ENCODE data around the gene ATRN. TPM values are rescaled to one million over a fixed set of nuclear protein-coding genes. Genes with fewer than 3 reads are reported as not detected.

The ATRN gene
- total RNA-seq, 1 experiment from 2014 or later, result 28.3 TPM

GRCh38 chr20:3674447-3674846, 203.6 kb downstream of the ATRN start:
- Mint-ChIP-seq H3K27ac (ENCODE audit: unreplicated experiment) (no peak overlapping the region), H3K4me3 (ENCODE audit: low read depth, unreplicated experiment) (no peak overlapping the region), H3K27me3 (ENCODE audit: unreplicated experiment) (peaks cover 88% of the 10 kb centered on the region), H3K9me3 (ENCODE audit: low read depth, unreplicated experiment) (no peaks in the 10 kb centered on the region), H3K4me1 (ENCODE audit: low read depth, unreplicated experiment) (no peaks in the 10 kb centered on the region), H3K36me3 (ENCODE audit: insufficient read depth, unreplicated experiment) (no peaks in the 10 kb centered on the region)
- intact Hi-C loops (cut with micrococcal nuclease; ENCODE audit: unreplicated experiment), result no loop called here
- DNase-seq, result no peak
- CTCF ChIA-PET, result interaction anchor here (0.6 kb wide), 1 partner anchor 19 kb away, joined by 4 read pairs; no protein-coding TSS in a partner anchor
- no peak for TF ChIP-seq CTCF (IDR thresholded peaks at IDR 0.05; ENCODE audit: unreplicated experiment)
- BruUV-seq (replicated peaks), result no TSS peak

GRCh38 chr20:3674995-3675900, 204.4 kb downstream of the ATRN start:
- DNase-seq, result no peak
- Mint-ChIP-seq H3K27ac (ENCODE audit: unreplicated experiment) (no peak overlapping the region), H3K4me1 (ENCODE audit: low read depth, unreplicated experiment) (no peaks in the 10 kb centered on the region), H3K4me3 (ENCODE audit: low read depth, unreplicated experiment) (no peak overlapping the region), H3K9me3 (ENCODE audit: low read depth, unreplicated experiment) (no peaks in the 10 kb centered on the region), H3K36me3 (ENCODE audit: insufficient read depth, unreplicated experiment) (no peaks in the 10 kb centered on the region), H3K27me3 (ENCODE audit: unreplicated experiment) (peaks cover 88% of the 10 kb centered on the region)
- intact Hi-C loops (cut with micrococcal nuclease; ENCODE audit: unreplicated experiment), result no loop called here
- TF ChIP-seq CTCF (IDR thresholded peaks at IDR 0.05; ENCODE audit: unreplicated experiment), result no peak
- BruUV-seq (replicated peaks), result no TSS peak
- CTCF ChIA-PET, result interaction anchor here (0.7 to 1.5 kb wide), 2 partner anchors 94 to 112 kb away, joined by 3 to 9 read pairs; no protein-coding TSS in a partner anchor

- DNase-seq, result no peak
- intact Hi-C loops (cut with micrococcal nuclease; ENCODE audit: unreplicated experiment), result no loop called here
- Mint-ChIP-seq H3K27me3 (ENCODE audit: unreplicated experiment) (peaks cover 82% of the 10 kb centered on the region), H3K9me3 (ENCODE audit: low read depth, unreplicated experiment) (no peaks in the 10 kb centered on the region), H3K4me3 (ENCODE audit: low read depth, unreplicated experiment) (no peak overlapping the region), H3K4me1 (ENCODE audit: low read depth, unreplicated experiment) (no peaks in the 10 kb centered on the region), H3K27ac (ENCODE audit: unreplicated experiment) (no peak overlapping the region), H3K36me3 (ENCODE audit: insufficient read depth, unreplicated experiment) (no peaks in the 10 kb centered on the region)
- BruUV-seq (replicated peaks), result no TSS peak
- no peak for TF ChIP-seq CTCF (IDR thresholded peaks at IDR 0.05; ENCODE audit: unreplicated experiment)
- CTCF ChIA-PET, result interaction anchor here (0.6 to 1.5 kb wide), 4 partner anchors 10 to 576 kb away, joined by 3 to 4 read pairs (median 3); no protein-coding TSS in a partner anchor
Measured at GRCh38 chr20:3677733-3678132, 206.9 kb downstream of the ATRN start.

- DNase-seq, result no peak
- H3K9me3 Mint-ChIP-seq (ENCODE audit: low read depth, unreplicated experiment), result no peaks in the 10 kb centered on the region
- H3K4me1 Mint-ChIP-seq (ENCODE audit: low read depth, unreplicated experiment), result no peaks in the 10 kb centered on the region
- no peak for TF ChIP-seq CTCF (IDR thresholded peaks at IDR 0.05; ENCODE audit: unreplicated experiment)
- CTCF ChIA-PET, result interaction anchor here (0.6 to 0.9 kb wide), 3 partner anchors 9 to 348 kb away, joined by 3 to 4 read pairs (median 3); no protein-coding TSS in a partner anchor
- peaks cover 82% of the 10 kb centered on the region for H3K27me3 Mint-ChIP-seq (ENCODE audit: unreplicated experiment)
- no TSS peak for BruUV-seq (replicated peaks)
- H3K4me3 Mint-ChIP-seq (ENCODE audit: low read depth, unreplicated experiment), result no peak overlapping the region
- intact Hi-C loops (cut with micrococcal nuclease; ENCODE audit: unreplicated experiment), result no loop called here
- no peak overlapping the region for H3K27ac Mint-ChIP-seq (ENCODE audit: unreplicated experiment)
- H3K36me3 Mint-ChIP-seq (ENCODE audit: insufficient read depth, unreplicated experiment), result no peaks in the 10 kb centered on the region
Measured at GRCh38 chr20:3678198-3678597, 207.4 kb downstream of the ATRN start.

Data from Calu3 (cell line).